GM12864 (cell line): ENCODE data around the gene GREM2.

ENCODE experiments used
- DNase-seq: peaks from one replicate; pipeline ENCODE4 v3.0.0-alpha.2; 2011; ENCODE audit warnings: low read depth
- H3K4me3 ChIP-seq: 2 replicates; pipeline ENCODE4 v1.5.1; 2011; ENCODE audit warnings: mild to moderate bottlenecking, low read depth, low read length, control low read depth
- TF ChIP-seq, protein P1 (sequence below): IDR thresholded peaks from 2 replicates; pipeline ENCODE4 v1.5.1; 2011; ENCODE audit warnings: low read depth, mild to moderate bottlenecking, moderate library complexity, low read length, control low read depth, inconsistent platforms; ENCODE audit errors: missing control alignments

GREM2 gene

DNA sequence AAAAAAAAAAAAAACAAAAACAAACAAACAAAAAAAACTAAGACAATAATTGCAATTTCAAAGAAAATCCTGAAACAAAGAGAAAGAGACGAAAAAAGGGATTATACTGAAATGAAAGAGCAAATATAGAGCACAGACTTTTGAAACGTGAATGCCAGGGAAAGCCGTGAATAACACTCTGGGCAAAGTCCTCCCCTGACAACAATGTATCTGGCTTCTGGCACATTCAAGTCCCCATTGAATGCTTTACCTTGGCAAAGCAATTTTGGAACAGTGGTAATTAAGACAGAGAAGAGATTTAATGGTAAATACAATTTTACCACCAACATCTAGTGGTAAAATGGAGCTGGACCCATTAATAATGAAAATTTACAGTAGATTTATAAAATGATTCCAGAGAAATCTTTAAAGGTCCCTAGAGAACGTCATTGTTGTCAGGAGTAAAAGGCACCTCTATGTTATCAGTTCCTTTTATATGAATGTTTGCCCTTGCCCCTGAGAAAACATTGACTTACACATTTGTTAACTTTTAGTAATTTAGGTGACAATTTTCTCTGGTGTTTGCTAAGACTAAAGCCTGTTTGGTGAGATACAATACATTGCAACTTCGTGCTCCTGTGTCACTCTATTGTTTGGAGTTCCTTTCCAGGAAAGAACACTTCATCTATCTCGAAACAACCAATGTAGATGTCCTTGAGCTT is 89.7 kb downstream of the GREM2 start:
- TF ChIP-seq, protein P1, sequence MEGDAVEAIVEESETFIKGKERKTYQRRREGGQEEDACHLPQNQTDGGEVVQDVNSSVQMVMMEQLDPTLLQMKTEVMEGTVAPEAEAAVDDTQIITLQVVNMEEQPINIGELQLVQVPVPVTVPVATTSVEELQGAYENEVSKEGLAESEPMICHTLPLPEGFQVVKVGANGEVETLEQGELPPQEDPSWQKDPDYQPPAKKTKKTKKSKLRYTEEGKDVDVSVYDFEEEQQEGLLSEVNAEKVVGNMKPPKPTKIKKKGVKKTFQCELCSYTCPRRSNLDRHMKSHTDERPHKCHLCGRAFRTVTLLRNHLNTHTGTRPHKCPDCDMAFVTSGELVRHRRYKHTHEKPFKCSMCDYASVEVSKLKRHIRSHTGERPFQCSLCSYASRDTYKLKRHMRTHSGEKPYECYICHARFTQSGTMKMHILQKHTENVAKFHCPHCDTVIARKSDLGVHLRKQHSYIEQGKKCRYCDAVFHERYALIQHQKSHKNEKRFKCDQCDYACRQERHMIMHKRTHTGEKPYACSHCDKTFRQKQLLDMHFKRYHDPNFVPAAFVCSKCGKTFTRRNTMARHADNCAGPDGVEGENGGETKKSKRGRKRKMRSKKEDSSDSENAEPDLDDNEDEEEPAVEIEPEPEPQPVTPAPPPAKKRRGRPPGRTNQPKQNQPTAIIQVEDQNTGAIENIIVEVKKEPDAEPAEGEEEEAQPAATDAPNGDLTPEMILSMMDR: no peak
- H3K4me3 ChIP-seq: no peak overlapping the region
- DNase-seq: no peak

DNA sequence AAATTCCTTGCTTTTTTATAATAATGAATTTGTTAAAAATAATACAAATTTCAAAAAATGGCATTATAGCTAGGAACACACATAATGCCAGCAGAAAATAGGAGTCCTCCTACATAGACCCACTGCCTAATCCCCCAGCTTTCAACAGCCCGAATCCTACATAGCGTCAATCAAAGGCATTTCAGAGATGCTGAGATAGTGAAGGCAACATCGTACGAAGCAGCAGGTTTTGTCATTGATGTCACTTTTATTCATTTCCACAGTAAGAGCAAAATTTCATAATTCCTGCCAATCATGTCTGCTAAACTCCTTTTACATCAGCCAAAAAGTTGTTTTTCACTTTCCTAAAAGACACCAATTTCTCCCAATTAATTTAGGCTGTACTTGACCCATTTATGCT is 94.1 kb downstream of the GREM2 start:
- no peak for DNase-seq
- TF ChIP-seq, protein P1: no peak
- no peak overlapping the region for H3K4me3 ChIP-seq

DNA sequence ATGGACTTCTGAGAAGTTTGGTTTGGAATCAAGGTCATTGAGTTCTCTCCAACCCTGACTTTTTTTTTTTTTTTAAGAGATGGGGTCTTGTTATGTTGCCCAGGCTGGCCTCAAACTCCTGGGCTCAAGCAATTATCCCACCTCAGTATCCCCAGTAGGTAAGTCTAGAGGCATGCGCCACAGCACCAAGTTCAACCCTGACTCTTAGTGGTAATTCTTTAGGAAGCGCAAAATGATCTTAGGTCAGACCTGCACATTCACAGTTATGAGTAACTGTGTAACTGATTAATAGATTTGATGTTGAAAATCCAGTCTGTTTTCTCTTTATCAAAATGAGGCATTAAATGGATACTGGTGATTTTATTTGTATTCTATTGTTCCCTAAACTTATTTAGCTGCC is 95.9 kb downstream of the GREM2 start:
- TF ChIP-seq, protein P1: no peak
- no peak overlapping the region for H3K4me3 ChIP-seq
- no peak for DNase-seq

DNA sequence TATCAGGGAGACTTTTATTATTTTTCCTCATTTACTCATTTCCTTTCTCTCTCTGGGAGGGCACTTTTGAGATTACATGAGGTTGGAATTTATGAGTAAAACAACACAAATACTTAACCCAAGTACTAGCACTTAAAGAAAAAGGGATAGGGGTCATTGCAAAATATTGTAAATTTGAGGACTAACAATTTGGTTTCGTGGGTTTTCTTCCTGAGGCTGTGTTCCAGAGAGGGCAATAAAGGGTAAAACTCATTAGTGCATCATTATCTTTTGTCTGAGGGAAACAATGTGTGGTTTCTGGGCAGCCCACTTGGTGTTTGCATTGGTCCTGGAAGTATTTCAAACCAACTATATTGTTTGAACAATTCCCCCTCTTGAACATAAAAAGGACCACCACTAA is 96.5 kb downstream of the GREM2 start:
- H3K4me3 ChIP-seq: no peak overlapping the region
- no peak for DNase-seq
- TF ChIP-seq, protein P1: no peak

DNA sequence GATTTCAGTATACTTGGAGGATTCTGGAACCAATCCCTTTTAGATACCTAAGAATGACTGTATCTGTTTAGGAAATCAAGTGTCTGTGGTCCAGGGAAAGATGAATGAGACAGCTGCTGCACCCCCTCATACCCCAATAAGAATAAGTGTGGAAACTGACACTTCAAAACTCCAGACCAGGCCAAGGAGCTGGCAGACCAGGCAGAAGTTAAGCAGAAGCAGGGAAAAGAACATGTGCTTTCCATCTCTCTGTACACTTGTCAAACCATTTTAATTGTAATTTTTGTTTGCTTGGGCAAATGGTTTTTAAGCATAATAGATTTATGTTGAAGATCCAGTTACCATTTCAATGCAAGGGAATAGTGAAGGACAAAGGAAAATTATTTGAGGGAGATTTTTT is 100.2 kb downstream of the GREM2 start:
- TF ChIP-seq, protein P1: no peak
- no peak for DNase-seq

DNA sequence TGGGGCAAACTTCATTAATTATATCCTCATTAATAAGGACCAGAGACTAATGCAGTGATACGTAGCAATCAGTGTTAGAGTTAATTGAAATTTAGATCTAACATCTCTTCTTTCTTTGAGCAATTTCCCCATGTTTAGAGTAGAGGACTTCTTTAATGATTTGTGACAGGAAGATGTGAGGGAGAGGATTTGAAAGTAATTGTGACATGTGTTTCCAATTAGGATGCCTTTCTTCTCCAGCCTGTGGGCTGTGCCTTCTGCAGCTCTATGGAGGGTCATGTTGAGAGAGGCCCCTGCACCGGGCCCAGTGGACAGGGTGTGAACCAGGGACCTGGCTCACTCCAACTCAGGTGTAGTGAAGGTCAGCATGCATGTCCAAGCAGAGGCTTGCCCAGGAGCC is 103.0 kb downstream of the GREM2 start:
- no peak for DNase-seq
- TF ChIP-seq, protein P1: no peak
- no peak overlapping the region for H3K4me3 ChIP-seq

More for the DNA sequence above, 100.2 kb downstream of the GREM2 start:
- no peak overlapping the region for H3K4me3 ChIP-seq

DNA sequence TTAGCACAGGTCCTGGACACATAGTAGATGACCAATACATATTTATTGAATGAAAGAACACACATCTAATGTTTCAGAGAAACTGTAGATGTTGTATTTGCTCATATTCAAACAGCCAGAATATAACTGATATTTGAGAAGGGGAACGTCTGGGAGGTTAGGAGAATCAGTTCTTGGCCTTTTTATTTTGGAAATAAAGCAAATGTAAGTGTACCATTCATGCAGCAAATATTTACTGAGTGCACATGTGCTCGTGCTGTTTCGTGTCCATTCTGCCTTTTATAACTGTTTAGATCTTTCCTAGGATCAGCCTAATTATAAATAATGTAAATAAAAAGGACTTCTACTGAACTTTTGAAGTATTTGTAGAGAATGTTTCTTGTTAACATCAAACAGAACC is 103.8 kb downstream of the GREM2 start:
- DNase-seq: no peak
- TF ChIP-seq, protein P1: no peak
- no peak overlapping the region for H3K4me3 ChIP-seq
